ENCODE measurements around the gene PDXDC1.
"Not testable (repeated sequence)": the region's sequence is repeated elsewhere in the genome, so short reads cannot be mapped to it uniquely, and the experiment has no call there.

- TF ChIP-seq SP1 (IDR thresholded peaks at IDR 0.05; ENCODE audit: low read depth); EZH2 (IDR thresholded peaks at IDR 0.05); RAD21 (IDR thresholded peaks at IDR 0.05; ENCODE audit: low read depth); YY1 (IDR thresholded peaks at IDR 0.05; ENCODE audit: extremely low read depth, insufficient replicate concordance, low read depth, low read length); SRF (IDR thresholded peaks at IDR 0.05; ENCODE audit: low read depth); POLR2AphosphoS5 (IDR thresholded peaks at IDR 0.05; ENCODE audit: low read depth, low read length); REST (IDR thresholded peaks at IDR 0.05; ENCODE audit: low read depth); ELF1 (IDR thresholded peaks at IDR 0.05; ENCODE audit: borderline replicate concordance, low read depth); CTCF (IDR thresholded peaks at IDR 0.05 in 2 of 3, conservative IDR thresholded peaks at IDR 0.05 in 1 of 3; ENCODE audit: borderline replicate concordance in 1 of 3, insufficient read depth in 1 of 3, low read depth in 2 of 3, low read length in 2 of 3); ZBTB33 (IDR thresholded peaks at IDR 0.05; ENCODE audit: extremely low read depth, insufficient replicate concordance, low read length); ATF3 (IDR thresholded peaks at IDR 0.05); TCF7L2 (IDR thresholded peaks at IDR 0.05; ENCODE audit: borderline replicate concordance, extremely low read depth, insufficient read depth, insufficient read length); EGR1 (IDR thresholded peaks at IDR 0.05; ENCODE audit: low read depth); POLR2A (IDR thresholded peaks at IDR 0.05; ENCODE audit: borderline replicate concordance, extremely low read depth, insufficient read depth, insufficient read length): not testable (repeated sequence)
These were observed 48.7 kb downstream of the PDXDC1 start for GRCh38 chr16:15023381-15024077.
